HG03469 (cell line): ENCODE results near the gene MOG.
A peak's percentile ranks its signal among the peaks of the same experiment; 100 is the strongest.
"Not testable (repeated sequence)": the region's sequence is repeated elsewhere in the genome, so short reads cannot be mapped to it uniquely, and the experiment has no call there.

ENCODE experiments used
- ATAC-seq: cut with Tn5 transposase; IDR thresholded peaks from one replicate; pipeline ENCODE4 v1.9.1; 2021; ENCODE audit warnings: mild to moderate bottlenecking, moderate library complexity, moderate number of reproducible peaks; ENCODE audit not compliant: unreplicated experiment

Gene MOG

GRCh38 chr6:29637247-29637646 lies 19.6 kb upstream of the MOG start:
- ATAC-seq, result no peak

- no peak for ATAC-seq
Observed at GRCh38 chr6:29641430-29642148, 15.3 kb upstream of the MOG start.

- ATAC-seq, result no peak
Observed at GRCh38 chr6:29647927-29648642, 8.8 kb upstream of the MOG start.

DNA sequence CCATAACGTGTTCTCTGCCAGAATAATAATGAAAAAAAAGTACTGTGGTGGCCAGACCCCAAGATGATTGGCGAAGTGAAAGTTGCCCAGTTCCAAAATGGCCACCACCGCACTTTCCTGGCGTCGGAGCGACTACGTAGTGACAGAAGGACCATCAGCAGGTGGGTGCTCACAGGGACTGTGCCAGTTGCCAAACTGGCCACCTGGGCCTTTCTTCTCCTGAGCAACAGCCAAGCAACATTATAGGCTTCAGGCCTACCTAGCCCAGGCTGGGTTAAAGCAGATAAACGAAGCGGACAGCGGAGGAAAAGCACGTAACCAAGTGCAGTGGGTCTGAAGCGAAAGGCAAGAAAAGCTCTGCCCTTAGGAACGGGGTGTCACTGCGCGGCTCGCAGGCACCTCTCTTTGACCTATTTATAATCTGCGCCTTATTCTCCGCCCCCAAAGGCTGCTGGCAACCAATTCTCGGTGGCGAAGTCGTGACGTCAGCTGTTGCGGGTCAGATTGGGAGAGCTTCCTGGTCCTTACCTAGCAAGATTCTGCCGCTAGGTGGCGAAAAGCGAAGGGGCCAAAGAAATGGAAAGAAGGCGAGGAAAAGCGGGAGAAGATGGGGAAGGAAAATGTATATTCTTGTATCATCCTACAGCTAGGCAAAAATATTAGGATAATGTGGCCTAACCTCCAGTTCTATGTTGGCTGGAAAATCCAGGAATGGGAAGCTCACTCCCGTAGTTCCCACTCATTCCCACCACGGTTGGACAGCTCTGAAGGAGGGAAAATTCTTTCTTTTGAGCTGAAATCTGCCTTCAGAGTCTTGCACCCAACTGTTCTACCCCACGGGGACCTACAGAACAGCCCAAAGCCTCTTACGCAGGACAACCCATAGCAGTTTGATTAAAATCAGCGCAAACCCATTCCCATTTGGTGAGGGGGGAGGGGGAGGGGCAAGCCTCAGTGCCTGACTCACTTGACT lies 6.9 kb upstream of the MOG start:
- ATAC-seq, result peak; percentile 82

DNA sequence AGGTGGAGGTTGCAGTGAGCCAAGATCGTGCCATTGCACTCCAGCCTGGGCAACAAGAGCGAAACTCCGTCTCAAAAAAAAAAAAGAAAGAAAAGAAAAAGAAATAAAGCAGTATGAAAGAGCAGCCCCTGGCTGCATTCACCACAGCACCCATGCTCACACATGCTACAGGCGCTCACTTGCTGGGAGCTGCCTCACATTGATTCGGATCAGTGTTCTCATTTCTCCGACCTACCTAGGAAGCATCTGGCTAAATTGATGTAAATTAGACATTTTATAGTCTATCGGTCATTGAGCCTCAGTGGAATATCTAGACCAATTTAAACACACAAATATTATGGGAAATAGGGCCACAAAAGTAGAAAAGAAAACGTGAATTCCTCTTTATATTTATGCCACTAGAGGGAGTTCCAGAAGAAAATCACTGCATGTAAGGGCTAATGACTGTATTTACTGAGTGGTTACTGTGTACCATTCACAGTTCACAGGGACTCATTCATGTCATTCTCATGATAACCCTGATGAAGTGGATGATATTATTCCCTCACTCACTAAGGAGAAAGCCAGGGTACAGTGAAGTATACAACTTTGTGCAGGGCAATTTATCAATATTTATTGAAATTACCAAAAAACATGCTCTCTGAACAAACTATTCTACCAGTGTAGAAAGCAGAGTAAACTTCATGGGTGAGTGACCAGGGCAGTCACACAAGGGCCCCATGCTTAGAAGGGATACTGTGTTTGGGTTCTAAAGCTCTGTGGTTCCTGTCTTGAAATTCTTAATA lies 5.3 kb upstream of the MOG start:
- ATAC-seq, result no peak

- no peak for ATAC-seq
Observed at GRCh38 chr6:29652198-29652584, 4.7 kb upstream of the MOG start.

DNA sequence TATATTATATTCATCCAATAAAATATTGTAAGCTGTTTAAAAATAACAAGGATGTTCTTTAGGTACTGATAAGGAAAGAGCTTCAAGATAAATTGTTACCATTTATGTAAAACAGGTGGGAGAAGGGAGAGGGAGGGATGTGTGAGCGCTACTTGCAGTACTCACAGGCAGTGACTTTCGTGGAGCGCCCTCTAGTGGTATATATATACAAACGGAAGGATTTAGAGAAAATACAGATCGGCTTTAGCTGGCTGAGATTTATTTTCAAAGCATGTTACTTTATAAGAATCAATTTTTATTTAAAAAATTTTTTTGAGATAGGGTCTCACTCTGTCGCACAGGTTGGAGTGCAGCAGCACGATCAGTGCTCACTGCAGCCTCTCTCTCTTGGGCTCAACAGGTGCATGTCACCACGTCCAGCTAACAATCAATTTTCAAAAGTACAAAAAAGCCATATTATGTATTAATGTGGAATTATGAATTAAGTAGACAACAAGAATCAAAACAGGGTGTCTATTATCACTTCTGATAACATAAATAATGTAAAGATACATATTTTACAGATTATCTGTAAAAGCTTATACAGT lies 3.3 kb upstream of the MOG start:
- no peak for ATAC-seq

DNA sequence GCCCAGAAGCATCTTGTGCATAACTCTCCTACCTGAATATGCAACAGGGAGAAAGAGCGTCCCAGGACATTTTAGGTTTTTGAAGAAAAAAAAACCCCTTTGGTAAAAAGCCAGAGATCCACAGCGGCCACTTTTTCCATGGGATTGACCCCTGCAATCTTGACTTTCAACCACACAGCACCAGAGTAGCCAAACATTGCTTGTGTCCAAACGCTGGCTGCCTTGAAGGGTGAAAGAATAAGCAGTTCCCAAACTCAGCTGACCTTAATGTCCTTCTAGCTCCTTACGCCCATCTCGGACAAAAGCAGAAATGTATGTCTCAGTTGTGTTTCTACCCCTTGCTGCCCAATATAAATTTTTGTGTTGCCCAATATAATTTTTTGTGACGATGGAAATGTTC lies 1.2 kb upstream of the MOG start:
- ATAC-seq, result no peak

DNA sequence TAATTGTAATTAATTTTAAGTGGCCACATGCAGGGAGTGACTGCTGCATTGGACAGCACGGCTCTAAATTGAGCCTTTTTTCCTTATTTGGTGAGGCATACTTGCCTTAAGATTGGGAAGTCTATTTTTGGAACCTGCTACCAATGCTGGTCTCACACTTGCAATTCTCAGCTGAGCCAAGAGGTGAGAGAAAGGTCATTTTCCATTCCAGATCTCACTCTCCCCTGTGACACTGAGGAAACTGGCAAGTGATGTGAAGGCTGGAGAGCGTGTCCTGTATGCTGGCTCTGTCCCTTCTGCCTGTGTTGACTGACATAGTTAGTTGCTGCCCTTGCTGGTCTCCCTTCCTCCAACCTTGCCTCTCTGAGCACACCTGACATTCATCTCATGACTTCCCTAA lies 735 bp upstream of the MOG start:
- ATAC-seq, result no peak

GRCh38 chr6:29661071-29661470 lies 4.2 kb downstream of the MOG start:
- ATAC-seq, result no peak

DNA sequence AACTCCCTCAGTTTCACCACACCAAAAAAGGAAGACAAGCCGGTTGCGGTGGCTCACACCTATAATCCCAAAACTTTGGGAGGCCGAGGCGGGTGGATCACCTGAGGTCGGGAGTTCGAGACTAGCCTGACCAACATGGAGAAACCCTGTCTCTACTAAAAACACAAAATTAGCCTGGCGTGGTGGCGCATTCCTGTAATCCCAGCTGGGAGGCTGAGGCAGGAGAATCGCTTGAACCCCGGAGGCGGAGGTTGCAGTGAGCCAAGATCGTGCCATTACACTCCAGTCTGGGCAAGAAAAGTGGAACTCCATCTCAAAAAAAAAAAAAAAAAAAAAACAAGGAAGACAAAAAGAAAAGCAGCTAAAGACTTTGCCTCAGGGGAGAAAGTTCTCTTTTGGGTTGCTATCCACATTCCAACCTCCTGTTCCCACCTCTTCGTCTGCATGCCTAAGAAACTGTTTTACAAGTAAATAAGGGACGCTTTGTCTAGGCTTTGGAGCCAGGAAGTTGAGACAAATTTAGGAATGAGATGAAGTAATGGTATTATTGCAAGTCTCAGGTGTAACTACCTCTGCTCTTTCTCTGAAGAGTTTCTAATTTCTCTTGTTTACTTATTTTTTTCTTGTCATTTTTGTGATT lies 4.7 kb downstream of the MOG start:
- ATAC-seq, result not testable (repeated sequence)

DNA sequence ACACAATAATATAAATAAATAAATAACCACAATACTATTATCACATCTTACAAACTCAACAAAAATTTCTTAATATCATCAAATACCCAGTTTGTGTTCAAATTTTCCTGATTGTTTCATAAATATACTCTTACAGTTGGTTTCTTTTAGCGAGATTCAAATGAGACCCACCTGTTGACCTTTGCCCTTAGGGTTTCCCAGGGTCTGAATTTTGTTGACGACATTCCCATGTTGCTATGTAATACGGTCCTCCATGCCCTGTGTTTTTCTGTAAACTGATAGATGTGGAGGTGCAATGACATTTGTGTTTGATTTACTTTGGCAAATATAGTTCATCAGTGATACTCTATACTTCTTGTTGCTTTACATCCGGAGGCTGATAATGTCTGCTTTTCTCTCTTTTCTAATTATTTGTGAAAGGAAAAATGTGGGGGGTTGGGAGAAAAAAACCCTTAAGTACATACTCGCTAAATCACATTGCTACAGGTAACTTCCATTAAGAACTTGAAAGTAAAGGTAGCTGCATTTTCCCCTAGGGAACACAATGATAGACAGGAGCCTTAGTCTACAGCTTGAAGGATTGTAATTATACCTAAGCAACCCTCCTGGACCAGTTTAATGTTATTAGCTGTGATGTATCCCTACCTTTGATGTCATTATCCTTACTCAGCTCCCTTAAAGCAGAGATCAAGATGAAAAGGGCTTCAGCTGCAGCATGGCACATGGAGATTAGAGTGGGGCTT lies 6.6 kb downstream of the MOG start:
- no peak for ATAC-seq

GRCh38 chr6:29665942-29666825 lies 9.3 kb downstream of the MOG start:
- ATAC-seq, result no peak

- ATAC-seq, result no peak
Observed at GRCh38 chr6:29666826-29667130, 9.9 kb downstream of the MOG start.

DNA sequence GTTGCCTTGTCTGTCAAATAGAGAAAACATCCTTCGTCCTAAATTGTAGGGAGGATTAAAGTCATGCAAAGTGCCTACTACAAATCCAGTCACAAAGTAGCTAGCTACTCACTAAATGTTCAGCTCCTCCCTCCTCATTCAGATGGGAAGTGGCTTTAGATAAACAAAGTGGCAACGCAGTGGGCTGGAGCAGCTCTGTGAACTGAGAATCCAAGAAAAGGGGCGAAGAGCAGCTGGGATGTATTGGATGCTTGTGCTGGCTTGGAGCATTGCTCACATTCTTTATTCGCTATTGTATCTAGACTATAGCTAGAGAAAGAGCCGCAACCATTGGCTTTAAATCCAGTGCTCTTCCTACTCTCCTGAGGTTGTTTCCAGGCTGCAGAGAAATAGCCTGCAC lies 10.3 kb downstream of the MOG start:
- no peak for ATAC-seq

DNA sequence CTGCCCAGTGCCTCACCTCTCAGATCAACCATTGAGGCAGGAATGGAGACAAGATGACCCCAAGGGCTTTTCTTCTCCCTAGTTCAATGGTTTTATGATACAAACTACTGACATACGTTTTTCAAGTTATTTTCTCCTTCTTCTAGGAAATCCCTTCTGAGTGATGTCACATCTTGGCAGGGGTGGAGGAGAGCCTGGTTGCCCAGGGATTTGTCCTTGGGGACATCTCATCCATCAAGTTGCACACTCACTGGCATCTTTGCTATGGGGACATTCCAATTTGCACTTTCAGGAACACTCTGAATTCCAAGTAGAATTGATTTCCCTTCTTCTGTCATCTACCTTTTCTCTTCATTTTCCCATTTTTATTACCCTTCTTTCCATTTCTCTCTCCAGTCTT lies 14.1 kb downstream of the MOG start:
- no peak for ATAC-seq

DNA sequence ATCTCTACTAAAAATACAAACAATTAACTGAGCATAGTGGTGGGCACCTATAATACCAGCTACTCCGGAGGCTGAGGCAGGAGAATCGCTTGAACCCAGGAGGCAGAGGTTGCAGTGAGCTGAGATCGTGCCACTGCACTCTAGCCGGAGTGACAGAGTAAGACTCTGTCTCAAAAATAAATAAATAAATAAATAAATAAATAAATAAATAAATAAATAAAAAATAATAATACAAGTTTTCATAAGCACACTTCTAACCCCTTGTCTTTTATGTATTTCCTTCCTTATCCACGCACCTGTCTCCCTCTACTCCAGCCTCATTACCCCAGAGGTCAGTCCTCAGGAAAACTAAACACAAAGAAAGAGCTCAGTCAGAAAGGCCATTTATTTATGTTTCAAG lies 15.2 kb downstream of the MOG start:
- ATAC-seq, result not testable (repeated sequence)

- ATAC-seq, result no peak
Observed at GRCh38 chr6:29673161-29673560, 16.3 kb downstream of the MOG start.
